ENCODE data around the gene IFNB1. TPM values are rescaled to one million over a fixed set of nuclear protein-coding genes. Genes with fewer than 3 reads are reported as not detected.

IFNB1 gene
- total and polyA plus RNA-seq, 2 donors (not counting 1 experiment from before 2014, with no cell fraction given), result not detected

- no CpG with 5 or more reads among the region's 1 CpG for WGBS (ENCODE audit: insufficient coverage)
- no peak overlapping the region for H3K27ac Mint-ChIP-seq
- ATAC-seq (ENCODE audit: low read depth), result no peak
- Histone ChIP-seq H3K9me3 (ENCODE audit: control extremely low read depth in 1 of 3, control insufficient read depth in 2 of 3, insufficient read depth in 1 of 3, low read length in 2 of 3) (no peaks in the 10 kb centered on the region), H3K4me1 (ENCODE audit: control insufficient read depth in 2 of 2, insufficient read depth in 2 of 2, low read length in 2 of 2) (no peaks in the 10 kb centered on the region), H3K4me3 (ENCODE audit: control extremely low read depth in 1 of 5, extremely low read depth in 1 of 5, insufficient read depth in 1 of 5, low read depth in 2 of 5, low read length in 4 of 5) (no peak overlapping the region), H3K9ac (ENCODE audit: low read length) (no peak overlapping the region), H2AFZ (ENCODE audit: insufficient read depth, low read depth, low read length, poor library complexity, severe bottlenecking) (no peak overlapping the region), H3K36me3 (replicated peaks in 1 of 2; ENCODE audit: control extremely low read depth in 1 of 2, control insufficient read depth in 1 of 2, extremely low read depth in 1 of 2, insufficient read depth in 2 of 2, low read length in 1 of 2) (no peaks in the 10 kb centered on the region), H3K27me3 (replicated peaks in 1 of 4; ENCODE audit: control extremely low read depth in 1 of 4, control insufficient read depth in 3 of 4, insufficient read depth in 4 of 4, low read length in 3 of 4) (no peaks in the 10 kb centered on the region), H3K4me2 (replicated peaks; ENCODE audit: low read depth, low read length, poor library complexity, severe bottlenecking) (no peak overlapping the region), H4K20me1 (ENCODE audit: control insufficient read depth, insufficient read depth, low read length, poor library complexity, severe bottlenecking) (no peaks in the 10 kb centered on the region), H3K79me2 (ENCODE audit: control insufficient read depth, insufficient read depth, low read length) (no peaks in the 10 kb centered on the region), H3K27ac (ENCODE audit: low read length in 2 of 2) (no peak overlapping the region)
- intact Hi-C loops (cut with micrococcal nuclease), result no loop called here
- TF ChIP-seq EZH2 (IDR thresholded peaks at IDR 0.05; ENCODE audit: borderline replicate concordance, insufficient read depth, low read depth, low read length, poor library complexity, severe bottlenecking), result no peak
- TF ChIP-seq, protein P1, sequence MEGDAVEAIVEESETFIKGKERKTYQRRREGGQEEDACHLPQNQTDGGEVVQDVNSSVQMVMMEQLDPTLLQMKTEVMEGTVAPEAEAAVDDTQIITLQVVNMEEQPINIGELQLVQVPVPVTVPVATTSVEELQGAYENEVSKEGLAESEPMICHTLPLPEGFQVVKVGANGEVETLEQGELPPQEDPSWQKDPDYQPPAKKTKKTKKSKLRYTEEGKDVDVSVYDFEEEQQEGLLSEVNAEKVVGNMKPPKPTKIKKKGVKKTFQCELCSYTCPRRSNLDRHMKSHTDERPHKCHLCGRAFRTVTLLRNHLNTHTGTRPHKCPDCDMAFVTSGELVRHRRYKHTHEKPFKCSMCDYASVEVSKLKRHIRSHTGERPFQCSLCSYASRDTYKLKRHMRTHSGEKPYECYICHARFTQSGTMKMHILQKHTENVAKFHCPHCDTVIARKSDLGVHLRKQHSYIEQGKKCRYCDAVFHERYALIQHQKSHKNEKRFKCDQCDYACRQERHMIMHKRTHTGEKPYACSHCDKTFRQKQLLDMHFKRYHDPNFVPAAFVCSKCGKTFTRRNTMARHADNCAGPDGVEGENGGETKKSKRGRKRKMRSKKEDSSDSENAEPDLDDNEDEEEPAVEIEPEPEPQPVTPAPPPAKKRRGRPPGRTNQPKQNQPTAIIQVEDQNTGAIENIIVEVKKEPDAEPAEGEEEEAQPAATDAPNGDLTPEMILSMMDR (IDR thresholded peaks at IDR 0.05), result no peak
- no peak overlapping the region for H3K4me3 Mint-ChIP-seq
- H3K9me3 Mint-ChIP-seq (ENCODE audit: insufficient read depth), result peaks cover 3% of the 10 kb centered on the region
- POLR2A ChIA-PET, result no interaction called here
- no peak for DNase-seq
- no peaks in the 10 kb centered on the region for H3K27me3 Mint-ChIP-seq
- CTCF ChIA-PET, result interaction anchor here (0.6 kb wide), 1 partner anchor 904 kb away, joined by 5 read pairs; no protein-coding TSS in a partner anchor
- H3K4me1 Mint-ChIP-seq, result no peaks in the 10 kb centered on the region
These were observed 20.8 kb downstream of the IFNB1 start for GRCh38 chr9:21056931-21057330.

DNA sequence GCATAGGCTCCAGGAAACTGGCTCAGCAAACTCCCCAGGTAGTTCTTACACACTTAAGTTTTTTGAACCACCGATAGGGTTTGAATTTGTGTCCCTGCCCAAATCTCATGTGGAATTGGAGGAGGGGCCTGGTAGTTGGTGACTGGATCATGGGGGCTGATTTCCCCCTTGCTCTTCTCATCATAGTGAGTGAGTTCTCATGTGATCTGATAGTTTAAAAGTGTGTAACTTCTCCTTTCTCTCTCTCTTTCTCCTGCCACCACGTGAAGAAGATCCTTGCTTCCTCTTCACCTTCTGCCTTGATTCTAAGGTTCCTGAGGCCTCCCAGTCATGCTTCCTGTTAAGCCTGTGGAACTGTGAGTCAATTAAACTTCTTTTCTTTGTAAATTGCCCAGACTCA, 23.9 kb downstream of the IFNB1 start:
- H3K9ac ChIP-seq (ENCODE audit: low read length), result no peak overlapping the region
- H2AFZ ChIP-seq (ENCODE audit: insufficient read depth, low read depth, low read length, poor library complexity, severe bottlenecking), result no peak overlapping the region
- H3K36me3 ChIP-seq (replicated peaks in 1 of 2; ENCODE audit: control extremely low read depth in 1 of 2, control insufficient read depth in 1 of 2, extremely low read depth in 1 of 2, insufficient read depth in 2 of 2, low read length in 1 of 2), result no peaks in the 10 kb centered on the region
- Mint-ChIP-seq H3K4me3 (no peak overlapping the region), H3K27me3 (peaks cover 3% of the 10 kb centered on the region), H3K4me1 (no peaks in the 10 kb centered on the region), H3K27ac (no peak overlapping the region), H3K9me3 (ENCODE audit: insufficient read depth) (peaks cover 3% of the 10 kb centered on the region)
- ChIA-PET CTCF (no interaction called here), POLR2A (no interaction called here)
- no peak for DNase-seq
- H4K20me1 ChIP-seq (ENCODE audit: control insufficient read depth, insufficient read depth, low read length, poor library complexity, severe bottlenecking), result no peaks in the 10 kb centered on the region
- TF ChIP-seq, protein P1 (IDR thresholded peaks at IDR 0.05), result no peak
- no peak for TF ChIP-seq EZH2 (IDR thresholded peaks at IDR 0.05; ENCODE audit: borderline replicate concordance, insufficient read depth, low read depth, low read length, poor library complexity, severe bottlenecking)
- no peaks in the 10 kb centered on the region for H3K27me3 ChIP-seq (replicated peaks in 1 of 4; ENCODE audit: control extremely low read depth in 1 of 4, control insufficient read depth in 3 of 4, insufficient read depth in 4 of 4, low read length in 3 of 4)
- H3K27ac ChIP-seq (ENCODE audit: low read length in 2 of 2), result no peak overlapping the region
- H3K4me3 ChIP-seq (ENCODE audit: control extremely low read depth in 1 of 5, extremely low read depth in 1 of 5, insufficient read depth in 1 of 5, low read depth in 2 of 5, low read length in 4 of 5), result no peak overlapping the region
- intact Hi-C loops (cut with micrococcal nuclease), result no loop called here
- H3K4me1 ChIP-seq (ENCODE audit: control insufficient read depth in 2 of 2, insufficient read depth in 2 of 2, low read length in 2 of 2), result no peaks in the 10 kb centered on the region
- no CpG with 5 or more reads among the region's 2 CpGs for WGBS (ENCODE audit: insufficient coverage)
- no peaks in the 10 kb centered on the region for H3K79me2 ChIP-seq (ENCODE audit: control insufficient read depth, insufficient read depth, low read length)
- H3K4me2 ChIP-seq (replicated peaks; ENCODE audit: low read depth, low read length, poor library complexity, severe bottlenecking), result no peak overlapping the region
- H3K9me3 ChIP-seq (ENCODE audit: control extremely low read depth in 1 of 3, control insufficient read depth in 2 of 3, insufficient read depth in 1 of 3, low read length in 2 of 3), result no peaks in the 10 kb centered on the region
- ATAC-seq (ENCODE audit: low read depth), result no peak
